Measurements from ENCODE around the gene RAB14. TPM values are rescaled to one million over a fixed set of nuclear protein-coding genes. Genes with fewer than 3 reads are reported as not detected.

Gene RAB14
- polyA plus RNA-seq, 1 donor from 2014 or later: 94.5 TPM

- Histone ChIP-seq H3F3A (ENCODE audit: insufficient read depth, low read length, poor library complexity, severe bottlenecking) (no peaks in the 10 kb centered on the region), H3K9me2 (ENCODE audit: insufficient read depth, low read length) (no peaks in the 10 kb centered on the region), H3K27me3 (ENCODE audit: insufficient read depth, low read depth, low read length) (no peaks in the 10 kb centered on the region), H4K20me1 (ENCODE audit: insufficient read depth) (no peaks in the 10 kb centered on the region), H2AFZ (ENCODE audit: low read depth, low read length) (no peak overlapping the region), H3K4me3 (ENCODE audit: low read length) (no peak overlapping the region), H3K36me3 (ENCODE audit: insufficient read depth, low read length) (no peaks in the 10 kb centered on the region), H3K9ac (ENCODE audit: low read length) (no peak overlapping the region), H3K9me3 (ENCODE audit: low read length) (no peaks in the 10 kb centered on the region), H3K79me2 (replicated peaks; ENCODE audit: insufficient read depth, low read length) (no peaks in the 10 kb centered on the region), H3K27ac (ENCODE audit: low read length) (no peak overlapping the region), H3K4me2 (ENCODE audit: low read length) (no peak overlapping the region)
- no peak for TF ChIP-seq TAF1 (IDR thresholded peaks at IDR 0.05; ENCODE audit: low read depth)
- TF ChIP-seq REST (IDR thresholded peaks at IDR 0.05; ENCODE audit: borderline replicate concordance): no peak
- TF ChIP-seq POLR2AphosphoS5 (IDR thresholded peaks at IDR 0.05): no peak
- no peak for TF ChIP-seq CTCF (IDR thresholded peaks at IDR 0.05; ENCODE audit: poor library complexity, severe bottlenecking)
- no peak for TF ChIP-seq EZH2 (IDR thresholded peaks at IDR 0.05; ENCODE audit: borderline replicate concordance, insufficient read depth, low read length, poor library complexity, severe bottlenecking)
- TF ChIP-seq EP300 (conservative IDR thresholded peaks at IDR 0.05; ENCODE audit: poor library complexity, severe bottlenecking): no peak
- TF ChIP-seq RAD21 (conservative IDR thresholded peaks at IDR 0.05): no peak
- no peak for TF ChIP-seq SMC3 (conservative IDR thresholded peaks at IDR 0.05; ENCODE audit: poor library complexity)
- no peak for TF ChIP-seq MXI1 (conservative IDR thresholded peaks at IDR 0.05; ENCODE audit: poor library complexity, severe bottlenecking)
Measured at GRCh38 chr9:121232251-121232650, 30.6 kb upstream of the RAB14 start.

GRCh38 chr9:121230256-121230655 lies 28.6 kb upstream of the RAB14 start:
- no peak overlapping the region for H3K27ac ChIP-seq (ENCODE audit: low read length)
- H3K79me2 ChIP-seq (replicated peaks; ENCODE audit: insufficient read depth, low read length): no peaks in the 10 kb centered on the region
- H3K9me3 ChIP-seq (ENCODE audit: low read length): no peaks in the 10 kb centered on the region
- no peaks in the 10 kb centered on the region for H3F3A ChIP-seq (ENCODE audit: insufficient read depth, low read length, poor library complexity, severe bottlenecking)
- H3K36me3 ChIP-seq (ENCODE audit: insufficient read depth, low read length): no peaks in the 10 kb centered on the region
- no peak overlapping the region for H3K4me3 ChIP-seq (ENCODE audit: low read length)
- TF ChIP-seq CTCF (IDR thresholded peaks at IDR 0.05; ENCODE audit: poor library complexity, severe bottlenecking) (no peak), MXI1 (conservative IDR thresholded peaks at IDR 0.05; ENCODE audit: poor library complexity, severe bottlenecking) (no peak), EP300 (conservative IDR thresholded peaks at IDR 0.05; ENCODE audit: poor library complexity, severe bottlenecking) (no peak), EZH2 (IDR thresholded peaks at IDR 0.05; ENCODE audit: borderline replicate concordance, insufficient read depth, low read length, poor library complexity, severe bottlenecking) (no peak), REST (IDR thresholded peaks at IDR 0.05; ENCODE audit: borderline replicate concordance) (no peak)
- H3K9ac ChIP-seq (ENCODE audit: low read length): no peak overlapping the region
- H3K4me2 ChIP-seq (ENCODE audit: low read length): no peak overlapping the region
- no peaks in the 10 kb centered on the region for H3K27me3 ChIP-seq (ENCODE audit: insufficient read depth, low read depth, low read length)
- H2AFZ ChIP-seq (ENCODE audit: low read depth, low read length): no peak overlapping the region
- H3K9me2 ChIP-seq (ENCODE audit: insufficient read depth, low read length): no peaks in the 10 kb centered on the region
- H4K20me1 ChIP-seq (ENCODE audit: insufficient read depth): no peaks in the 10 kb centered on the region
